SK-N-MC (cell line): ENCODE results near the gene LPIN1.

ENCODE experiments used
- DNase-seq: peaks from one replicate; pipeline ENCODE4 v3.0.0-alpha.2; 2011; ENCODE audit warnings: low read depth, low spot score
- H3K27ac ChIP-seq: fragments of 200-600 bp; sonication (generic); 2 replicates; pipeline ENCODE4 v1.5.1; 2016; ENCODE audit warnings: mixed run types
- H3K36me3 ChIP-seq: fragments of 200-600 bp; sonication (generic); 2 replicates; pipeline ENCODE4 v1.6.1; 2017; ENCODE audit warnings: antibody characterized with exemption, low read length, mixed read lengths; ENCODE audit not compliant: insufficient read depth
- H3K4me3 ChIP-seq: fragments of 200-600 bp; sonication (generic); 2 replicates; pipeline ENCODE4 v1.5.1; 2016
- H3K9ac ChIP-seq: fragments of 200-600 bp; sonication (generic); 2 replicates; pipeline ENCODE4 v1.8.0; 2017; ENCODE audit warnings: mixed run types, mixed read lengths; ENCODE audit not compliant: insufficient read length
- H3K9me3 ChIP-seq: fragments of 200-600 bp; sonication (generic); 2 replicates; pipeline ENCODE4 v1.6.1; 2017; ENCODE audit warnings: low read depth, mild to moderate bottlenecking, antibody characterized with exemption, low read length, moderate library complexity, mixed read lengths
- EZH2 ChIP-seq: fragments of 200-600 bp; sonication (generic); IDR thresholded peaks from one replicate; pipeline ENCODE4 v1.6.1; 2017; ENCODE audit warnings: antibody characterized with exemption
- FOXP2 ChIP-seq: optimal IDR thresholded peaks from 2 replicates; pipeline ENCODE3; 2011; ENCODE audit warnings: mild to moderate bottlenecking, moderate library complexity; ENCODE audit not compliant: insufficient read depth; ENCODE audit errors: extremely low read length, control extremely low read depth
- POLR2AphosphoS5 ChIP-seq: IDR thresholded peaks from 2 replicates; pipeline ENCODE4 v1.6.1; 2012; ENCODE audit warnings: mild to moderate bottlenecking, low read depth, low read length, borderline replicate concordance

Gene LPIN1

DNA sequence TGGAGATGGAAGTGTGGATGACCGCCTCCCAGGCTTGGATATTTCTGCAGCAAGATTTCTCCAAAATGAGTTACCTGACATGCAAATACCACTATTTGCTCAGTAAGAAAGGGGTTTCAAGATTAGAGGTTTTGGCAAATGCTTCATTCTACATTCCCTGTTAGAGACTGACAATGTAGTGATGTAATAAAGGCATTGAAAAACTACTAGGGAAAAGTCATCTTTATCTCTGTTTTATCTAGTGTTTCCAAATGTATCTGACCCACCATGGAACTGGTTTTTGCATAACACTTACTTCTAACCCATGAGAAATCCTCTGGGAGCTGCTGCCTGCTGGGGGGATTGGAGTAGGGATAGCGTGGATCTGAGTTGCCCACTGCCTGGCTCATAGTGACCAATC, 43.5 kb upstream of the LPIN1 start:
- Histone ChIP-seq H3K36me3 (no peaks in the 10 kb centered on the region), H3K9me3 (no peaks in the 10 kb centered on the region), H3K4me3 (no peak overlapping the region), H3K9ac (no peak overlapping the region), H3K27ac (no peak overlapping the region)
- no peak for DNase-seq
- no peak for TF ChIP-seq POLR2AphosphoS5
- TF ChIP-seq FOXP2: no peak
- TF ChIP-seq EZH2: no peak

DNA sequence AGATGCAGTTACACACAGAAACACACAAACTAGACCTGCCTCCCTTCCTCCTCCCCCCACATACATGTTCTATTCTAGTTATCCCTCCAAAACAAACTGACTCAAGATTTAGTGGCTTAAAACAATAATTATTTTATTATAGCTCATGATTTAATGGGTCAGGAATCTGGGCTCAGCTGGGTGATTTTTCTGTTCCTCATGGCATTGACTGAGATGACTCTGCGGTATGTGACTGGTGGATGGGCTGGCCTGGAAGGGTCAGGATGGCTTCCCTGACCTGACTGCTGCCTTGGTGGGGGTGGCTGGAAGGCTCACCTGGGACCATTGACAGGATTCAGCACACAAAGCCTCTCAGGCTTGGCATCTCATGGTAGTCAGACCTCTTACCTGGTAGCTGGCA, 42.7 kb upstream of the LPIN1 start:
- no peak overlapping the region for H3K4me3 ChIP-seq
- no peak for DNase-seq
- H3K27ac ChIP-seq: no peak overlapping the region
- H3K9me3 ChIP-seq: no peaks in the 10 kb centered on the region
- H3K9ac ChIP-seq: no peak overlapping the region
- H3K36me3 ChIP-seq: no peaks in the 10 kb centered on the region
- TF ChIP-seq EZH2 (no peak), FOXP2 (no peak), POLR2AphosphoS5 (no peak)

DNA sequence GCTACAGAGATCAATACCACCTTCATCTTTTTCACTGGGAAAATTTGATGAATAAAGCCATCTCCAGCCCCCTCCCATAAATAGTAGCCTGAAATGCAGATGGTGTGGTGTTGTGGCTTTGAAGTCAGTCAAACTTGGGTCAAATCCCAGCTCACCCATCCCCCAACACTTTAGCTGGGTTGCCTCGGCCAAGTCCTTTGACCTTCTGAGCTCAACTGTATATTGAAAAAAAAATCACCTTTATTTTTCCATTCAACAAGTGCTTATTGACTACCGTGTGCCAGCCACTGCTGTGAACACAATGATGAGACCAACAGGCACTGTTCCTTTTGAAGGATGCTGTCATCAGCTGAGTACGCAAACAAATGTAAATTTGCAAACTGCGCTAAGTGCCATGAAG, 41.4 kb upstream of the LPIN1 start:
- H3K9me3 ChIP-seq: no peaks in the 10 kb centered on the region
- H3K4me3 ChIP-seq: no peak overlapping the region
- H3K9ac ChIP-seq: no peak overlapping the region
- TF ChIP-seq POLR2AphosphoS5: no peak
- H3K27ac ChIP-seq: no peak overlapping the region
- DNase-seq: no peak
- no peaks in the 10 kb centered on the region for H3K36me3 ChIP-seq

DNA sequence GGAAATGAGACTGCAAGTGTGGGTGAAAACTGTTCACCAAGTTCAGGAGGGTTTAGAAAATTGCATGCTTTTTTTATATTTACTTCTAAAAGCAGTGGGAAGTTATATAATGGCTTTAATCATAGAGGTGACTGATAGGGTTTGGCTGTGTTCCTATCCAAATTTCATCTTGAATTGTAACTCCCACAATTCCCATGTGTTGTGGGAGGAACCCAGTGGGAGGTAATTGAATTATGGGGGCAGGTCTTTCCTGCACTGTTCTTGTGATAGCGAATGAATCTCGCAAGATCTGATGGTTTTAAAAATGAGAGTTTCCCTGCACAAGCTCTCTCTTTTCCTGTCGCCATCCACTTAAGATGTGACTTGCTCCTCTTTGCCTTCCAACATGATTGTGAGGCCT, 40.7 kb upstream of the LPIN1 start:
- TF ChIP-seq EZH2: no peak
- no peak for TF ChIP-seq FOXP2
- TF ChIP-seq POLR2AphosphoS5: no peak
- no peak for DNase-seq
- H3K36me3 ChIP-seq: no peaks in the 10 kb centered on the region
- H3K9ac ChIP-seq: no peak overlapping the region
- H3K9me3 ChIP-seq: no peaks in the 10 kb centered on the region
- H3K27ac ChIP-seq: no peak overlapping the region
- no peak overlapping the region for H3K4me3 ChIP-seq

DNA sequence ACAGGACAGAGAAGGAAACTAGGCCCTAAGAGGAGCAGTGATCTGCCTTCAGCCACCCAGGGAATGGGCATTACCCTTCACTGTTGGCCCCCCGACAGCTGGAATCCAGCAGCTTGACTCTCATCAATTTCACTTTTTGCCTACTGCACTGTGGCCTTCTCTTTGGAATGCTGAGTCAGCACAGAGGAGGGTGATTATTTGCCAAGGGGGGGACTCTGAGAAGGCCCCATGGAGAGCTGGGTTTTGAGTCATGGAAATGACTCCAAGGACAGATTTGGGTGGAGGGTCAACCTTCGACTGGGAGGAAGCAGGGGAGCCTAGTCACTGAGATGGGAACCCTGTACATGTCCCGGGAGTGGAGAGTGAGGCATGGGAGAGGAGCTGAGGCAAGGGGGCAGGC, 38.3 kb upstream of the LPIN1 start:
- Histone ChIP-seq H3K9ac (no peak overlapping the region), H3K27ac (no peak overlapping the region), H3K9me3 (no peaks in the 10 kb centered on the region), H3K4me3 (no peak overlapping the region), H3K36me3 (no peaks in the 10 kb centered on the region)
- no peak for DNase-seq
- TF ChIP-seq FOXP2 (no peak), POLR2AphosphoS5 (no peak), EZH2 (no peak)

DNA sequence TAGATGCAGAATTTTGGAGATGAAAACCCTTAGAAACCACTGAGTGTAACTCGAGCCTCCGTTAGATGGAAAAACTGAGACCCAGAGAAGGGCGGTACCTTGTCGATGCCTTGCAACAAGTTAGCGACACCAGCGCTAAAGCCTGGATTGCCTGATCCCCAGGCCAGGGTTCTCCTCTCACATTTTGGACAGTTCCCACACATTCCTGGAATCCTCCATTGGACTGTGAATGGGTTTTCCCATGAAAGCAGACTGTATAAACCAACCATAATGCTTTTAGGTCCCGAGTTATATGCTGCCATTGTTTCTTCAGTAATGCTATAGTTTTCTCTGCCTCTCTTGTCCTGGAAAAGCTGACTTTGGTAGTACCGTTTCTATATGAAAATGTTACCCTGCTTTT, 37.1 kb upstream of the LPIN1 start:
- no peak for DNase-seq
- Histone ChIP-seq H3K9ac (no peak overlapping the region), H3K36me3 (no peaks in the 10 kb centered on the region), H3K4me3 (no peak overlapping the region), H3K9me3 (no peaks in the 10 kb centered on the region), H3K27ac (no peak overlapping the region)
- TF ChIP-seq EZH2 (no peak), POLR2AphosphoS5 (no peak), FOXP2 (no peak)

DNA sequence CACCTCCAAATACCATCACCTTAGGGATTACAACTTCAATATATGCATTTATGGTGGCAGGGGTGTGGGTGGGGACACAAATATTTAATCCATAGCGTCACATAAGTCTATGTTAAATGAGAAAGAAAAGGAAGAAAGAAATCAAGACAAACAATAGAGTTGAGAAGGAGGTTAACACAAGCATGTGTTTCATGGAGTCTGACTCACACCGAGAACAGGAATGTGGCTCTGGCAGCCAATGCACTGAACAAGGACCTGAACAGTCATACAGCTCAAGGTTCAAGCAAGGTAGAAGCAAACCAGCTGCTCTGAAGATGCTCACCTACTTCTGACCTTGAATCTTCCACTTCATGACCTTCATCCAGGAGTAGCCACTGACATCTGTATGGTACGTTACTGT, 36.2 kb upstream of the LPIN1 start:
- Histone ChIP-seq H3K36me3 (no peaks in the 10 kb centered on the region), H3K9ac (no peak overlapping the region), H3K4me3 (no peak overlapping the region), H3K27ac (no peak overlapping the region), H3K9me3 (no peaks in the 10 kb centered on the region)
- no peak for TF ChIP-seq FOXP2
- TF ChIP-seq EZH2: no peak
- no peak for TF ChIP-seq POLR2AphosphoS5
- no peak for DNase-seq

DNA sequence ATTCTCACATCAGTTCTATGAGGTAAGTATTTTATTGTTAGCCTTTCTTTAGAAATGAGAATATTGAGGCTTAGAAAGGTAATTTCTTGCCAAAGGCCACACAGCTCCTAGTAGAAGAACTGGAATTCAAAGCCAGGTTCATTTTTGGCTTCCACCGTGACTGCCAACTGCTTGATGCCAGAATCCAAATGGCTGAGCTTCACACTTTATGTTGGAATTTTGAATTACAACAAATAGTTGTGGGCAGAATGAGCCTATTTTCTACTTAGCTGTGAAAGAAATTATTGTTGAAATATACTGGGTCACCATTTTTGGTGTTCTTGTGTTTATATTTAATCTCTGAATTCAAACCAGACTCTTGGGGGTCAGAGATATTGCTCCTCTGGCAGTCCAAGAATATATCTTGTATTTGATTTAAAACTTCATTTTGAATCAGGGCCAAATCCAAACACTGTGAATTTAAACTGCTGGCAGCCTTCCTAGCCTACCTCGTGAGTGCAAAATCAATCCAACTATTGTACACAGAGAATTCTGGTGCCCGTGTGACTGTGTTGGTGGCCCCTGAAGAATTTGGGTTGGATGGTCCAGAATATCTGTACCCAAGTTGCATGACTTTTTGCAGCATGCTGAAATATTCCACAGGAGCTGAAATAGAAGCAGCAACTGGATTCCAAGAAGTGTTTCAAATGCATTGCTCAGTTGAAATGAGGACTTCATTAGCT, 35.6 kb upstream of the LPIN1 start:
- no peak overlapping the region for H3K4me3 ChIP-seq
- no peak for DNase-seq
- no peak overlapping the region for H3K9ac ChIP-seq
- H3K27ac ChIP-seq: no peak overlapping the region
- no peaks in the 10 kb centered on the region for H3K36me3 ChIP-seq
- no peaks in the 10 kb centered on the region for H3K9me3 ChIP-seq
- no peak for TF ChIP-seq POLR2AphosphoS5
- TF ChIP-seq EZH2: no peak
- TF ChIP-seq FOXP2: no peak

DNA sequence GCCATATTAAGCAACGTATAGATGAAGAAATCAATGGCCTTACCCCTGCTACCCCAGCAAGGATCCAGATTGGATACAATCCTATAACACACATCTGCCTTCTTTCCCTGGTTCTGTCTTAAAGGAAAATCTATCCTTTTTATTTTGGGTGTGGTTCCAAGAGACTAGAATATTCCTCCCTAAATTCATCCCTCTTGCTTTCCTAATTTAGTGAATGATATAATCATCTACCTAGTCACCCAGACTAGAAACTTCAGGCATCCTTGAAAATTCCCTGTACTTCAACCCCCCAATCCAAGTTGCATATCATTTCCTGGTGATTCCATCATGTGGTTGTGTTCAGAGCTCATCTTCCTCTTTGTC, 35.1 kb upstream of the LPIN1 start:
- H3K27ac ChIP-seq: no peak overlapping the region
- H3K4me3 ChIP-seq: no peak overlapping the region
- H3K36me3 ChIP-seq: no peaks in the 10 kb centered on the region
- H3K9ac ChIP-seq: no peak overlapping the region
- no peak for DNase-seq
- H3K9me3 ChIP-seq: no peaks in the 10 kb centered on the region
- TF ChIP-seq EZH2: no peak
- TF ChIP-seq FOXP2: no peak
- TF ChIP-seq POLR2AphosphoS5: no peak
